ENCODE measurements around the gene IFT88. TPM values are rescaled to one million over a fixed set of nuclear protein-coding genes. Genes with fewer than 3 reads are reported as not detected.

The IFT88 gene
- total and polyA plus RNA-seq, 2 of the 4 experiments (the other 2 are of a cell fraction), result 5.5 to 8.6 TPM

- 100% methylated on average over 2 of the region's 3 CpGs; no CpG with 5 or more reads in 1 of the 2 experiments for WGBS, 2 experiments (ENCODE audit: extremely low coverage in 2 of 2, insufficient read length in 1 of 2)
- Histone ChIP-seq H3K23ac (ENCODE audit: low read depth, low read length) (no peak overlapping the region), H4K91ac (ENCODE audit: insufficient read depth, low read depth, low read length) (no peak overlapping the region), H2AK9ac (replicated peaks; ENCODE audit: low read depth, low read length, poor library complexity) (no peak overlapping the region), H2BK5ac (ENCODE audit: low read depth, low read length, poor library complexity, severe bottlenecking) (no peak overlapping the region), H3K18ac (ENCODE audit: low read depth, low read length) (no peak overlapping the region), H3K36me3 (ENCODE audit: control insufficient read depth, insufficient read depth, low read length) (peaks cover 4% of the 10 kb centered on the region), H3K4me2 (ENCODE audit: low read depth, low read length) (no peak overlapping the region), H3K4me1 (ENCODE audit: control insufficient read depth, insufficient read depth, low read length) (no peaks in the 10 kb centered on the region), H2AK5ac (ENCODE audit: low read depth, low read length) (no peak overlapping the region), H4K5ac (ENCODE audit: low read depth, low read length) (no peak overlapping the region), H3K4ac (ENCODE audit: low read depth, low read length) (no peak overlapping the region), H3K9me1 (ENCODE audit: insufficient read depth, low read length) (no peaks in the 10 kb centered on the region), H2BK15ac (ENCODE audit: low read depth, low read length) (no peak overlapping the region), H3K27ac (ENCODE audit: insufficient read depth, low read length) (no peak overlapping the region), H3K79me1 (ENCODE audit: low read depth in 1 of 2, low read length in 2 of 2) (peaks cover 0 to under 1% of the 10 kb centered on the region in 2 experiments; a peak in 1 of 4 replicates), H3K27me3 (ENCODE audit: control insufficient read depth, insufficient read depth, low read length) (no peaks in the 10 kb centered on the region), H3K9me3 (ENCODE audit: control insufficient read depth, insufficient read depth, low read length) (no peaks in the 10 kb centered on the region), H2BK120ac (ENCODE audit: low read depth, low read length) (no peak overlapping the region), H2BK20ac (ENCODE audit: low read depth, low read length) (no peak overlapping the region), H4K8ac (ENCODE audit: low read depth in 2 of 2, low read length in 2 of 2) (no peak overlapping the region), H3K14ac (replicated peaks; ENCODE audit: low read depth, low read length) (no peak overlapping the region), H3K9ac (ENCODE audit: low read depth, low read length) (no peak overlapping the region), H4K20me1 (ENCODE audit: insufficient read depth, low read length) (no peaks in the 10 kb centered on the region), H3K4me3 (ENCODE audit: insufficient read depth, low read depth, low read length) (no peak overlapping the region), H3K56ac (ENCODE audit: extremely low read depth, insufficient read depth, low read length) (no peak overlapping the region), H2AFZ (replicated peaks; ENCODE audit: low read length, poor library complexity) (no peak overlapping the region)
- DNase-seq, result no peak
- in situ Hi-C loops (cut with MboI; ENCODE audit: low sequenced_read_pairs) (no loop called here), dilution Hi-C loops (cut with HindIII; ENCODE audit: low sequenced_read_pairs, unreplicated experiment) (no loop called here), intact Hi-C loops (cut with micrococcal nuclease) (no loop called here)
- ChIA-PET CTCF (no interaction called here), POLR2A (ENCODE audit: unreplicated experiment) (no interaction called here)
- no TSS peak for BruUV-seq (replicated peaks)
- no peak for ATAC-seq (ENCODE audit: low read depth)
- TF ChIP-seq SMC3 (IDR thresholded peaks at IDR 0.05; ENCODE audit: low read depth, low read length) (no peak), FOS (IDR thresholded peaks at IDR 0.05; ENCODE audit: low read depth, low read length) (no peak), BHLHE40 (IDR thresholded peaks at IDR 0.05; ENCODE audit: low read depth, low read length) (no peak), POLR2A (IDR thresholded peaks at IDR 0.05; ENCODE audit: low read depth, low read length) (no peak)
These were observed 12.2 kb downstream of the IFT88 start for GRCh38 chr13:20579191-20579590.

All from IMR-90 (cell line).